DMS53 treated with DMSO at 0.1 percent for 48 hours (cell line): Measurements from ENCODE around the gene EN1.

ENCODE experiments used
- DNase-seq: peaks from one replicate; lab custom pipeline; 2025; ENCODE audit not compliant: unreplicated experiment; lab: John Stamatoyannopoulos, UW

EN1 gene

GRCh38 chr2:118822572-118822971 lies 24.9 kb downstream of the EN1 start:
- DNase-seq = no peak

- DNase-seq = no peak
Observed at GRCh38 chr2:118822015-118822414, 25.4 kb downstream of the EN1 start.

GRCh38 chr2:118817469-118817868 lies 30.0 kb downstream of the EN1 start:
- no peak for DNase-seq

- no peak for DNase-seq
Observed at GRCh38 chr2:118816669-118817068, 30.8 kb downstream of the EN1 start.

- DNase-seq = no peak
Observed at GRCh38 chr2:118815731-118816130, 31.7 kb downstream of the EN1 start.

- DNase-seq = no peak
Observed at GRCh38 chr2:118815314-118815713, 32.1 kb downstream of the EN1 start.

- DNase-seq = no peak
Observed at GRCh38 chr2:118814368-118814767, 33.1 kb downstream of the EN1 start.

GRCh38 chr2:118813601-118814339 lies 33.7 kb downstream of the EN1 start:
- DNase-seq = no peak

- no peak for DNase-seq
Observed at GRCh38 chr2:118813111-118813510, 34.3 kb downstream of the EN1 start.

- DNase-seq = no peak
Observed at GRCh38 chr2:118812552-118812951, 34.9 kb downstream of the EN1 start.

GRCh38 chr2:118811514-118812115 lies 35.8 kb downstream of the EN1 start:
- DNase-seq = no peak

- DNase-seq = no peak
Observed at GRCh38 chr2:118810766-118811165, 36.7 kb downstream of the EN1 start.

GRCh38 chr2:118808429-118808809 lies 39.0 kb downstream of the EN1 start:
- no peak for DNase-seq

GRCh38 chr2:118807668-118808428 lies 39.6 kb downstream of the EN1 start:
- no peak for DNase-seq

GRCh38 chr2:118806797-118807667 lies 40.4 kb downstream of the EN1 start:
- DNase-seq = no peak

GRCh38 chr2:118805064-118805690 lies 42.3 kb downstream of the EN1 start:
- no peak for DNase-seq

GRCh38 chr2:118803012-118803411 lies 44.4 kb downstream of the EN1 start:
- no peak for DNase-seq

- no peak for DNase-seq
Observed at GRCh38 chr2:118801151-118801550, 46.3 kb downstream of the EN1 start.

GRCh38 chr2:118800736-118801135 lies 46.7 kb downstream of the EN1 start:
- DNase-seq = no peak

GRCh38 chr2:118794546-118794945 lies 52.9 kb downstream of the EN1 start:
- DNase-seq = no peak
